T follicular helper cell (primary cell): Measurements from ENCODE around the gene ASPSCR1.

Experiments
- DNase-seq: peaks from one replicate; pipeline ENCODE4 v3.0.0-alpha.2; 2020; ENCODE audit warnings: low read depth

Gene ASPSCR1

DNA sequence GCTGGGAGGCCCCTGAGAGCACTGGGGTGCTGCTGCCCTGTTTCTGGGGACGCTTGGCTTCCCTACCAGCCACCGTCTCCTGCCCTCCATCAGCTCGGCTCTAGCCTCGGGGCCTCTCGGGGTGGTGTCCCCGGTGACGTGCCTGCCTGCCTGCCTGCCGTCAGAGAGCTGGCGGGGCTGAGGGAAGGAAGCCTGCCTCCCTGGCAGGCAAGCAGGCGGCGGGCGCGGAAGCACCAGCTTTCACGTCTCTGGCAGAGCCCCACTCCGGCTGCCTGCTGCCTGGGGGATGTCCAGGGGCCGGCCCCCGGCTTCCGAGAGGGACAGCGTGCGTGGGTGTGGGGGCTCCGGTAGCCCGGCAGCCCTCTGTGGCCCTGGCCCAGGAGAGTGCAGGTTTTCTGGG is 35.9 kb downstream of the ASPSCR1 start:
- no peak for DNase-seq

DNA sequence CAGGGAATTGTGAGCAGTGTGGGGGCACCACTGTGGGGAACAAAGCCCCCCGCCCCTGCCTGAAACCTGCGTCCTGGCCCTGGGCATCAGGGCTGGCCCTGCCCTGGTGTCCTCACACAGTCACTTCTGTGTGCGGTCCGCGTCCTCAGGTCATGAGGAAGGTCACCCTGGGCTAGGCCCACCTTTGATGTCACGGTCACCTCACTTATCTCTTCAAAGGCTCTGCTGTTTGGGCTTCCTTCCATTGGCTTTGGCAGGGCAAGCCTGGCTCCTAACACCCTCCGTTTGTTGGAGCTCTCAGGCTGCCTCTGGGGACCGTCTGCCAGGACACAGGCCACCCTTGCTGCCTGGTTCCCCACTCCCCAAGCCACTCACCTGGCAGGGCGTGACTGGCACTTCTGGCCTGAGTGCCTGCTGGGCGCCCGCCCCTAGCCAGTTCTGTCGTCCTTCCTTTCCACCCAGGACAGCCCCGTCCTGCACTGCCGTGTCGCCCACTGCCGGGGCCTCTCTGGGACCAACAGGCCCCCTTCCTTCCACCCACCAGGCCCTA is 36.4 kb downstream of the ASPSCR1 start:
- DNase-seq, result no peak

DNA sequence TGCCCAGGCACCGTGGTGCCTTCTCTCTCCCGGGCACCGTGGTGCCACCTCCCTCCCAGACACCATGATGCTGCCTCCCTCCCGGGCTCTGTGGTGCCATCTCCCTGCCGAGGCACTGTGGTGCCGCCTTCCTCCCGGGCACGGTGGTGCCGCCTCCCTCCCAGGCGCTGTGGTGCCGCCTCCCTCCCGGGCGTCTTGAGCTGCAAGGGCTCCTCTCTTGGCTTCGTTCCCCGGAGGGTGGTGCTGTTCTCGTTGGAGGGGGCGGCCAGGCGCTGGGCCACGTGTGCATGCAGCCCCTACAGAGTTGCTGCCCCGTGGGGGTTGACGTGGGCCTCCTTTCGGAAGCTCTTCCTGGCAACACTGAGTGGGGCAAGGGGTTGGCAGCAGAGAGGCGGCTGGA is 37.0 kb downstream of the ASPSCR1 start:
- no peak for DNase-seq

DNA sequence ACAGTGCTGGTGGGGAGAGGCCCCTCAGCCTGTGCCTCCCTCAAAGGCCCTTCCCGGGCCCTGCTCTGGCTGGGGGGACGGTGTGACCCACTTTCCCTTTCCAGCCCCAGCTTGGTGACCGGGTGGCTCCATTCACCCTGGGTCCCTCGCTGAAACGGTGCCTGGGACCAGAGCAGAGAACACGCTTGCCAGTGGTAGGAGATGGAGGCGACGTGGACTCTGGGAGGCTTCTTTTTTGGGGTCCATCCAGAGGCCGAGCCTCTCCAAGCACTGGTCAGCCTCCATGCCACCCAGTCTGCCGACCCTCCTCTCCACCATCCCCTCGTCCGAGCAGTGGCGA is 37.5 kb downstream of the ASPSCR1 start:
- DNase-seq, result no peak

DNA sequence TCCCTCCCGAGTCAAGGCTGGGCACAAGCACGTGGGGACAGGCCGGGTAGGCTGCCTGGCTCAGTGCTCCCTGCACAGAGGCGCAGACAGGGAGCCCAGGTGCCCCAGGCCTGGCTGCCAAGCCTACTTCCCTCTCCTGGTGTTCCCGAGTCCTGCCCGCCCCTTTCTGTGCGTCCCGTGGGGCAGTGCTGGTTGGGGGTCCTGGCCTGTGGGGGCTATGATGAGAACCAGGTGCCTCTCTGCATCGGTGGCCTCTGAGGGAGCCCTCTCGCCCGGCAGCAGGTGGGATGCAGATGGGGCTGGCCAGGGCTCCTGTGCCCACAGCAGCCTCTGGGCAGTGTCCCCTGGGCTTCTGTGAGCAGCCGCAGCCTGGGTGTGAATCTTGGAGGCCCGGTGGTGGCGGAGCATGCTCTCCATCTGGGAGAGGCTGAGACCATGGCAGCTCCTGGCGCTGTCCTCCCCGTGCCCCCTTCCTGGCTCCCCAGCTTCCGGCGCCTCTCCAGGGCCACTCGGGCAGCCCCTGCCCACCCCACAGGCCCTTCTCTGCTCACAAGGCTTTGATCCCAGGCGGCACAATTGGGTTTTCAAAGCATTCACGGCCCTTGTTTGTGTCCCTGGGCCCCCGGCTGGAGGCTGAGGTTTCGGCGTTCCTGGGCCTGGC is 38.0 kb downstream of the ASPSCR1 start:
- no peak for DNase-seq

DNA sequence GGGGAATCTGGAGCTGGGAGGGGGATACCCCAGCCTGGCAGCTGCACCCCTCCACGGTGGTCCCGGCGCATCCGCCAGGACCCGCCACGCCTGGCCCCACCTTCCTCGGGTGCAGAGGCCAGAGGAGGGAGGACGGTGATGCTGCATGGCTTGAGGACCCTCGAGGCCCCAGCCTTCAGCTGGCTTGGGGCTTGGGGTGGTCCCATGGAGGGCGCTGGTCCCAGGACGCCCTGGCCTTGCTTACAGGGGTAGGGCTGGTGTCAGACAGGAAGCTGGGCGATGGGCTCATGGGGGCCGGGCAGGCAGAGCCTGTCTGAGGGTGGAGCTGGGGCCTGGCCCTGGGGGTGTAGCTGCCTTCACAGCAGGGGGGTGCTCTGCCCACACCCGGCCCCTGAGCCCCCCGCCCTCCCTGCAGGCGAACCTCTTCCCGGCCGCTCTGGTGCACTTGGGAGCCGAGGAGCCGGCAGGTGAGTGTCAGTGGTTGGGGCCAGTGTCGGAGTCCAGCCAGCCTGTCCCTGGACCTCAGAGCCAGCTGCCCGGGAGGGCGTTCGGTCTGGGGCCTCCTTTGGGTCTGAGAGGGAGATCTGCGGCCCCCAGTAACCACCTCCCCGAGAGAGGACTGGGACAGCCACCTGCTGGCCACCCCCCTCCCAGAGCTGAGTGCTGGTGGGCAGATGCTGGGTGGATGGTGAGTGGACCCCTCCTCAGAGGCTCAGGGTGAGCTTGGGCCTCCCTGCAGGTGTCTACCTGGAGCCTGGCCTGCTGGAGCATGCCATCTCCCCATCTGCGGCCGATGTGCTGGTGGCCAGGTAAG is 38.8 kb downstream of the ASPSCR1 start:
- DNase-seq, result no peak

DNA sequence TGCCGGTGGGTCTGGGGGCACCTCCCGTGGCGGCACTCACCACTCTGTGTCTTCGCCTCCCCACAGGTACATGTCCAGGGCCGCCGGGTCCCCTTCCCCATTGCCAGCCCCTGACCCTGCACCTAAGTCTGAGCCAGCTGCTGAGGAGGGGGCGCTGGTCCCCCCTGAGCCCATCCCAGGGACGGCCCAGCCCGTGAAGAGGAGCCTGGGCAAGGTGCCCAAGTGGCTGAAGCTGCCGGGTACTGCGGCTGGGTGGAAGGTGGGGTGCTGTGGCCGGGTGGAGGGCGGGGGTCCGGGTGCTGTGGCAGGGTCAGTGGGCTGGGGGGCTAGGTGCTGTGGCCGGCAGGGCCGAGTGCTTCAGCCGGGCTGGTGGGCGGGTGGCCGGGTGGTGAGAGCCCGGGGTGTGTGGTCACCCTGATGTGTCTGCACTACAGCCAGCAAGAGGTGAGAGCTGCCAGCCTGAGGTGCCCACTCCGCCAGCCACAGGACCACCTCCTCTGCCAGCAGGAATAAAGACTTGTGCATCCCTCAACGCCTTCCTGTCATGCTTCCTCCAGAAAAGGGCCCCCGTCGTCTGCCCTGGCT is 39.5 kb downstream of the ASPSCR1 start:
- DNase-seq, result no peak

DNA sequence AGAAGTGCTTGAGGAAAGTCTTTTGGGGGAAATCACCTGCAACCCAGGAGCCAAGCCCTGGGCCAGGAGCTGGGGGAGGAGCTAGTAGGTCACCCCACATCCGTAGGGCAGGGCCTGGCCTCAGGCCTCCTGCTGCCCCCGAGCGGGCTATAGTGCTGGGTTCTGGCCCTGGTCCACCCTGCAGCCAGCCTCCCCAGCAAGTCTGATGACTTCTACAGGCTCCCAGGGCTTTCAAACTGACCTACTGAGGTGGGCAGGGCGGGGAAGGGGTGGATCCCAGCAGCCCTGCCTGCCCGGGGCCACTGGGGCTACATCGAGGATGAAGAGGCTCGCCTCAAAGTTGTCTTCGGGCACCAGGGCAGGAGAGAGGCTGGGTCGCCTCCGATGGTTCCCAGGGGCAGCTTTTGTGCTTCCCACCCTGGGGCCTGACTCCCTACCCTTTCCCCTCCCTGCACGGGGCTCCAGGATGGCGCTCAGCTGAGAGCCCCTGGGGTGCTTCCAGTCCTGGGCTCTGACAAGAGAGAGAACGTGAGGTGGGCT is 40.3 kb downstream of the ASPSCR1 start:
- DNase-seq, result no peak

DNA sequence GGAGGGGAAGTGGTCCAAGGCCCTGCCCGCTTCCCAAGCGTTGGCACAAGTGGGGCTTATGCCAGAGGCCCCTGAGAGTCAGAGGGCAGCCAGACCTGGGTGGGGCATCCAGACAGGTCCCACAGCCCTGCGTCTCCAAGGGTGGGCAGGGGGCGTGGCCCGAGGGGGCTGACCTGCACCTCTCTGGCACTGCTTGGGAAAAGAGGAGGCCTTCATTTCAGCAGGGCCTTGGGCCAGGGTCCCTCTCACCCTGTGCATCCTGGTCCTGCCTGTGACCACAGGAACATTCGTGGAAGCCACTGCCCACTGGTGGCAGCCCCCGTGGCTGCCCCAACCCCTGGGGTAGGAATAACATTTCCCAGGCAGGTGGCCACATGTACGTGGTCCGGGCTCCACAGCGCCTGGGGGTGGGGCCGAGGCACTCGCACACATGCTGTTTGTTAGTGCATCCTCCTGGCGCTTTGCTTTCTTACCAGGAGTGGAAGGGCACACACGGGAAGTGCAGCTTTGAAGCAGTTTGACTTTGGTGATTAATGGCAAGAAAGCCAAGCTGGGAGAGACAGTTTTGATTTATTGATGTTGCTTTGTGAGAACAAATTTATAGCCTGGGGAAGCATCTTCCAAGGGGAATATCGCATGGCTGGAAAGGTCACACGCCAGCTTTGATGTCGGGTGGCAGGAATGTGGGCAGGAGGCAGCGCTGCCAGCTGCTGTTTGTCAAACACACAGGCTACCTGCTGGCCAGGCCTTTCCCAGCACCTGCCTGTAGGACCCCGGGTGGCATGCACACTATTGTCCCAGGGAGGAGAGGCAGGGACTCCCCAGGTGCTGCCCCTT is 40.9 kb downstream of the ASPSCR1 start:
- no peak for DNase-seq

DNA sequence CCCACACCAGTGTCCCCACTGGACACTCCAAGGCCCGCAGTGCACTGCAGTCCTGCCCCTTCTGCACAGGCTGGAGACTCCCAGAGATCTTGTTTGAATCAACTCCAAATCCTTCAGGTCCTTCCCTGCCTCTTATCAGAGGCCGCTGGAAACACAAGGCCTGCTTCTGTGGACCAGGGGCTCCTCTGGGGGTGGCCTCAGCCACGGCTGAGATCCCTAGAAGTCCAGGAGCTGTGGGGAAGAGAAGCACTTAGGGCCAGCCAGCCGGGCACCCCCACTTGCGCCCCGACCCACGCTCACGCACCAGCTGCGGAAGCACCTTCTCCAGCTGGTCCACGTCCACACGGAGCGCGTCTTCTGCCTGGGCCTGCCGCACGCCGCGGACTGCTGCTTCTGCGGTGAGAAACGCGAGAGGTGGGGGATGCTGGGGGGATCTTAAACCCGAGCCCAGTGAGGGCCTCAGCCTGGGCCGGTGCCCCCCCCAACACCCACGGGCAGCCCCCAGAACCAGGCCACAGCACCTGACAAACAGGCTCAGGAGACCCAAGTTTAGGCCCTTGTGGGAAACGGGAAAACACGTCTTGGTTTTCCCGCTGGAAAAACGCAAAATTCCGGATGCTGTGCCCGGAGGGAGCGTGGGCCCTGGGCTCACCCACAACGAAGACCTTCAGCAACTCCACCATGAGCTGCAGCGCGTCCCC is 41.7 kb downstream of the ASPSCR1 start:
- no peak for DNase-seq

DNA sequence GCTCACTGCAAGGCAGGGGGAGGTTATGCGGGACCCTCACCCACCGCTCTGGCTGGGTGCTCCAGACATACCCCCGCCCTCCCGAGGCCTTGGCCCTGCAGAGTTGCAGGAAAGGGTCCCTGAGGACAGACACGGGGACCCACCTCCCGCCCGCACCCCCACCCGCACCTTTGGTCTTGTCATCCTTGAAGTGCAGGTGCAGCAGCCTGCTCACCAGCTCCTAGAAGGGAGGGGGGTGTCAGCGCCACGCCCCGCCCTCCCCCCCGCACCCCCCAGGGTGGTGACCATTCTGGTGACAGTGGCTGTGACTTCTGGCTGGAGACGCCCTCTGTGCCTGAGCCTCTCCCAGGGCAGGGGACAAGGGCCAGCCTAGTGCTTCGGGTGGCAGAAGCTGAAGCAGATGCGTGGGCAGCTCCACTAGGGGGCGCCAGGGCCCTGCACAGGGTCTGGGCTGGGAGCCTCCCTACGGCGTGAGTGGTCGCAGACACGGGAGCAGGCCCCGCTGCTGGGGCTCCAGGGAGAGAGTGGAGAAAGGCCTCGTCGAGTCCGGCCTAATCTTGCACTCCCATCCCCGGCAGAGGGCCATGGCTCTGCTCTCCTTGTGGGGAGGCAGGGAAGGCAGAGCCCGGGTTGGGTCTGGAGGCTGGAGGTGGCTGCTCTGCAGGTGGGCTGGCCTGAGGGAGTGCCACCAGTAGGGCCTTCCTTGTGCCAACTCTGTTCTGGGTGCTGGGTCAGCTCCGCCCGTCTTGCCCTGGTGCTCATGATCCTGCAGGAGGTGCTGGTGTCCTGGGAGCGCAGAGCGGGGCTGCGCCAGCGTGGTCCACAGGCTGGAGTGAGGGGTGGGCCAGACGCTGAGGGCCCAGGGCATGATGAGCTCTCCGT is 42.5 kb downstream of the ASPSCR1 start:
- peak; percentile 42 for DNase-seq

DNA sequence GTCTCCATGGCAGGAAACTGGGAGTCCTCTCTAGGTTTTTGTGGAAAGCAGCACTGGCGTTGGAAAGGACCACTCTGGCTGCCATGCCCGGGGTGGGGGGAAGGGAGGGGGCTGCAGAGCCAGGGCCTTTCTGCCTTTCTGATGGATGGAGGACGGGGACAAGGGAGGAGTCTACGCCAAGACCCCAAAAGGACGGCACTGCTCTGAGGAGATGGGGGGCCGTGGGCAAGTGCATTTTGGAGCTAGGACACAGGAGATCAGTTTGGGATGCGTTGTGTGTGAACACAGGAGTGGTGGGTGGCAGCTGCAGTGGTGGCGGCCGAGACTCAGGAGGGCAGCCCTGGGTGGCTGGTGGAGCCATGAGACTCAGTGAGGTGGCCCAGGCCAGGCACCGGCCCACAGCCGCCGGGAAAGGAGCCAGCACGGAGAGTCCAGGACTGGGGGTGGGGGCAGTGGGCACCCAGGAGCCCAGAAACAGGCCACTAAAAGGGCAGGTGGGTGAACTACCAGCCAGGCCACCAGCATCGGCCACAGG is 43.2 kb downstream of the ASPSCR1 start:
- no peak for DNase-seq

DNA sequence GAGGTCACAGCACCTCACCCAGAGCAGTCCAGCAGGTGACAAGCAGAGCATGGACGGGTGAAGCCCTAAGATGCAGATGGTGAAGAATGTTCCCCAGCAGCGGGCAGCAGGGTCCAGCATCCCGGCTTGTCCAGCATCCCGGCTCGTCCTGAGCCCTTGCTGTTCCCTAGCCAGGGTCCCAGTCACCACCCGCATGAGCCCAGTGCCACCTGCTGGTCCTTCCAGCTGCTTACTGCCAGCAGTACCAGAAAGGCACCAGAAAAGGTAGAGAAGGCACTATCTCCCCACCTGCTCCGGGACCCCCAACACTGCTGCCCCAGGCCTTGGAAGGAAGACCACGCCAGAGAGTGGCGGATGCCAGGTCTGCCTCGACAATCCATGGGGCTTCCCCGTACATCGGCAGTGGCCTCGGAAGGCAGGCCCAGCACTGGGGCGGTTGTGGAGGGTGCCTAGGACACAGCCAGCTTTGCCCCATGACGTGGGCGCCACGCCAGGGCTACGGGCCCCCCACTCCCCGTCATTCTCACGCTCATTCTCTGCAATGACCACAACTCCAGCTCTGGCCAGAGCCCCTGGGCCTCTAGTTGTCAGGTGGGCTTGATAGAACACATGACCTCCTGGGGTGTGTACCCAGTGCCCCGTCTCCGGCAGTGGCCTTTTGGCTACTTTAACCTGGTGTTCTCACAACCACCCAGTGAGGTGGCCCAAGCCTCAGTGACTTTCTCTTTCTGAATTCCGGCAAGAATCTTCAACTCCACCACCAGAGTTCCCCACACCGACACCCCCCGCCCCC is 43.9 kb downstream of the ASPSCR1 start:
- peak; percentile 45 for DNase-seq

DNA sequence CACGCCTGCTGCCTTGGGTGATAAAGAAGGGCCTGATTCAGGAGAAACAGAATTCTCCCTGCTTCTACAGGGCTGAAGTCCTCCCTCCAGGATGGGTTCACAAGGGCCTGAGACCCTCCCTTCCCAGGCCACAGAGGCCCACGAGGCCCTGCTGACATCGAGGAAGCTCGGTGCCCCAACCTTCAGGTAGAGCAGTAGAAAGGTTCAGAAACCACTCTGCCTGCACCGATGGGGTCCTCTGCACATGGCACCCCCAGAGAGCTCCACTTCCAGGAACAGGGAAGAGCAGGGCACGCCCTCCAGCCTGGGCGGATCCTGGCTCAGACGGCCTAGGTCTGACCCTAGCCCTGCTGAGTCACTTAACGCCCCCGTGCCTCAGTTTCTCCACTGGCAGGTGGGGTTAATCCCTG is 44.5 kb downstream of the ASPSCR1 start:
- DNase-seq, result no peak

DNA sequence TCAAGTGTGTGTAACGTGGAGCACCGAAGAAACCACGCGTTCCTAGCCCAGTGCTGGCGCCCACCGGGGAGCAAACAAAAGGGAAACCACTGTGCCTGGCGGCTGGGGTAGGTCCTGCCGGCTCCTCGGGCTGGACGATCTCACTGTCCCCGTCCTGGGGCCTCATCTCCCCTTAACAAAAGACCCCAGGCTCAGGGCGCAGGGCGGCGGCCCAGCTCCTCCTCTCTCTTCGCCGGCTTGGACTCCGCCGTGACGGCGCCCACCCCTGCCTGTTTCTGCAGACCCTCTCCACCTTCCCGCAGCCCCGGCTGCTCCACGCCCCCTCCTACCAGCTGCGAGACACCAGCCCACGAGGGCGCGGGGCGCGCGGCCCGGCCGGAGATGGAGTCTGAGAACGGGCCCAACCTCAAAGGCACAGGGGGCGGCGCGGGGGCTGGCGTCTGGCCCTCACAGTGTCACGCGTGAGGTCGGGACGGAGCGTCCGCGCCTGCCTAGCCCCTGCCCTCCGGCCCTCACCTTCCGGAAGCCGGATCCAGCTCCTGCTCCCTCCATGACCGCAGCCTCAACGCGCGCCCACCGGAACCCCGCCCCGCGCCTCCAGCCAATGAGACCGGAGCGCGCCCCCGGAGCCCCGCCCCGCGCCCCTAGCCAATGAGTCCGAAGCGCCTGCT is 45.0 kb downstream of the ASPSCR1 start, which contains the start of gene CENPX:
Gene CENPX, minus strand, starts transcription at position 569 of the 671 bp plus-strand sequence. Its CDS starts 17 bp downstream, at position 552.
- no peak for DNase-seq

DNA sequence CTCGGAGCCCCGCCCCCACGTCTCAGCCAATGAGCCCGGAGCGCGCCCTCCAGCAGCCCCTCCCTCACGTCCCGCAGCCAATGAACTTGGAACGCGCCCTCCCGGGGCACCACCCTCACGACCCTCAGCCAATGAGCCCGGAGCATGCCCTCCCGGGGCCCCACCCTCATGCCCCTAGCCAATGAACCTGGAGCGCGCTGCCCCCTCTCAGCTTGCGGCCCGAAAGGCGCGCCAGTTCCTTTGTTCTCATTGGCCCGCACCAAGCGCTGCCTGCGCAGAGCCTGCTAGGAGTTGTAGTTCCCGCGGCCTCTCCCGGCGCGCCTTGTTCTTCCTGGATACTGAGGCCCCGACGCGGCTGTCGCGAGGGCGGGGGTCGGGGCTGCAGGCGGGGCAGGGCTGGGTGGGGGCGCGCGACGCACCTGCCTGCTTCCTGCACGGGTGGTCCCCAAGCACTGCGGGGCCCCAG is 45.6 kb downstream of the ASPSCR1 start, which contains the start of gene LRRC45:
Gene LRRC45, plus strand, starts transcription at position 325 of the 466 bp plus-strand sequence. CDS start 339 bp downstream, outside the sequence.
- peak; percentile 99 for DNase-seq

DNA sequence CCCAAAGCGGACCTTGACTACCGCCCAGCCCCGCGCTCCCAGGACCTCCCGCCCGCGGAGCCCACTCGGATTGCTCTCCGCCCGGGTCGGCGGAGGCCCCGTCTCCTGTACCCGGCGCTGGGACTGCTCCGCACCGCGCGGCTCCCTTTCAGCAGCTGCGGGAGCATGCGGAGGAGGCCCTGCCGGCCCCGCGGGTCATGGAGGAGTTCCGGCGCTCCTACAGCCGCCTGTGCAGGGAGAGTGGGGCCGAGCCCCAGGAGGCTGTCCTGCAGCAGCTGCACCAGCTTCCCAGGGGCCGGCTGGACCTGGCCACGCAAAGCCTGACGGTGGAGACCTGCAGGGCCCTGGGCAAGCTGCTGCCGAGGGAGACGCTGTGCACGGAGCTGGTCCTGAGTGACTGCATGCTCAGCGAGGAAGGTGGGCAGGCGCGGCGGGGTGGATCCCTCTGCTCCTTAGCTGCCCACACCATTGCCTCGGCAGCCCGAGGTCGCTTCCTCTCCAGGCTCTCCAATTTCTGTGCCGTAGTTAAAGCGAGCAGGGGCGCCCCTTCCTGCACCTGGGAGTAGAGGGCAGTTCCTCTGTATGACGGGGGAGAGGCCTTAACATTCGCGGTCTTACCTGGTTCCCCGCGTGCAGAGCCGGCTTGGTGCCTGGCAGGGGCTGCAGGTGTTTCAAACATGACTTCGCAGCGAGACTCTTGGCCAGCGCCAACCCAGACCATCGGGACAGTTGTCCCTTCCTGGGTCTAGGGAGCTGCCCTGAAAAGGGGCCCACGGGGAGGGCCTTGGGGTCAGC is 46.2 kb downstream of the ASPSCR1 start:
- no peak for DNase-seq
